Progenitor cell of endocrine pancreas (in vitro differentiated cells): ENCODE results near the gene LILRB1. TPM values are rescaled to one million over a fixed set of nuclear protein-coding genes. Genes with fewer than 3 reads are reported as not detected.
A peak's percentile ranks its signal among the peaks of the same experiment; 100 is the strongest.

Experiments
- DNase-seq: peaks from one replicate; pipeline ENCODE4 v3.0.0; 2021; ENCODE audit warnings: low spot score; ENCODE audit not compliant: unreplicated experiment
- H3K27ac Mint-ChIP-seq: 2 replicates; pipeline ENCODE4 v1.8.0; 2021; ENCODE audit warnings: mild to moderate bottlenecking, moderate library complexity, mixed read lengths
- H3K27me3 Mint-ChIP-seq: 2 replicates; pipeline ENCODE4 v1.8.0; 2021; ENCODE audit warnings: mixed read lengths
- H3K36me3 Mint-ChIP-seq: 2 replicates; pipeline ENCODE4 v1.8.0; 2022; ENCODE audit warnings: mixed read lengths; ENCODE audit not compliant: insufficient read depth
- H3K4me1 Mint-ChIP-seq: 2 replicates; pipeline ENCODE4 v1.8.0; 2021; ENCODE audit warnings: low read depth, mixed read lengths
- H3K4me3 Mint-ChIP-seq: 2 replicates; pipeline ENCODE4 v1.8.0; 2021; ENCODE audit warnings: low read depth, mild to moderate bottlenecking, moderate library complexity, mixed read lengths
- H3K9me3 Mint-ChIP-seq: 2 replicates; pipeline ENCODE4 v1.8.0; 2021; ENCODE audit warnings: low read depth, mixed read lengths
- total RNA-seq: library from RNA; stranded (reverse); gene quantifications from 2 replicates; pipeline ENCODE4 v1.2.1, GENCODE V29; 2021
- TF ChIP-seq, protein P1 (sequence below): fragments of 200-600 bp; sonication (generic); IDR thresholded peaks from one replicate; pipeline ENCODE4 v1.5.0; 2021; ENCODE audit warnings: antibody characterized with exemption, mild to moderate bottlenecking; ENCODE audit not compliant: unreplicated experiment

Gene LILRB1
- total RNA-seq, 1 donor from 2014 or later = not detected

DNA sequence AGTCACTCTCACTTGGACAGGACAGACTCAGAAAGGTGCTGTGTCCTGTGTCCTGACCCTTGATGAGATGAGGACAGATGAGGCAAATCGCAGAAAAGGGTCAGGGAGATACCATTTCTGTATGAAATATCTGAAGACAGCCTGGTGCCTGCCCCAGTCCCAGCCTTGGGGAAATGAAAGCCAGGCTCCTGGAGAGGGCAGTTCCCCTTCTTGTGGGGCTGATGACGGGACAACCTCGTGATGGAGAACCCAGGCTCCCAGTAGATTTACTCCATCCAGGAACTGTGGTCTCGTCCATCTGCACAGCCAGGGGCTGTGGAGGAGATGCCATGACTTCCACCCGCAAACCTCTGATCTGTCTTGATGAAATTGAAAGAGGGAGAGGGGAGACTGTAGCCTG lies 13.8 kb downstream of the LILRB1 start:
- DNase-seq = no peak
- Mint-ChIP-seq H3K4me1 (no peaks in the 10 kb centered on the region), H3K27ac (no peak overlapping the region), H3K36me3 (no peaks in the 10 kb centered on the region), H3K27me3 (no peaks in the 10 kb centered on the region), H3K4me3 (no peak overlapping the region), H3K9me3 (peaks cover 52% of the 10 kb centered on the region)
- TF ChIP-seq, protein P1, sequence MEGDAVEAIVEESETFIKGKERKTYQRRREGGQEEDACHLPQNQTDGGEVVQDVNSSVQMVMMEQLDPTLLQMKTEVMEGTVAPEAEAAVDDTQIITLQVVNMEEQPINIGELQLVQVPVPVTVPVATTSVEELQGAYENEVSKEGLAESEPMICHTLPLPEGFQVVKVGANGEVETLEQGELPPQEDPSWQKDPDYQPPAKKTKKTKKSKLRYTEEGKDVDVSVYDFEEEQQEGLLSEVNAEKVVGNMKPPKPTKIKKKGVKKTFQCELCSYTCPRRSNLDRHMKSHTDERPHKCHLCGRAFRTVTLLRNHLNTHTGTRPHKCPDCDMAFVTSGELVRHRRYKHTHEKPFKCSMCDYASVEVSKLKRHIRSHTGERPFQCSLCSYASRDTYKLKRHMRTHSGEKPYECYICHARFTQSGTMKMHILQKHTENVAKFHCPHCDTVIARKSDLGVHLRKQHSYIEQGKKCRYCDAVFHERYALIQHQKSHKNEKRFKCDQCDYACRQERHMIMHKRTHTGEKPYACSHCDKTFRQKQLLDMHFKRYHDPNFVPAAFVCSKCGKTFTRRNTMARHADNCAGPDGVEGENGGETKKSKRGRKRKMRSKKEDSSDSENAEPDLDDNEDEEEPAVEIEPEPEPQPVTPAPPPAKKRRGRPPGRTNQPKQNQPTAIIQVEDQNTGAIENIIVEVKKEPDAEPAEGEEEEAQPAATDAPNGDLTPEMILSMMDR = no peak

DNA sequence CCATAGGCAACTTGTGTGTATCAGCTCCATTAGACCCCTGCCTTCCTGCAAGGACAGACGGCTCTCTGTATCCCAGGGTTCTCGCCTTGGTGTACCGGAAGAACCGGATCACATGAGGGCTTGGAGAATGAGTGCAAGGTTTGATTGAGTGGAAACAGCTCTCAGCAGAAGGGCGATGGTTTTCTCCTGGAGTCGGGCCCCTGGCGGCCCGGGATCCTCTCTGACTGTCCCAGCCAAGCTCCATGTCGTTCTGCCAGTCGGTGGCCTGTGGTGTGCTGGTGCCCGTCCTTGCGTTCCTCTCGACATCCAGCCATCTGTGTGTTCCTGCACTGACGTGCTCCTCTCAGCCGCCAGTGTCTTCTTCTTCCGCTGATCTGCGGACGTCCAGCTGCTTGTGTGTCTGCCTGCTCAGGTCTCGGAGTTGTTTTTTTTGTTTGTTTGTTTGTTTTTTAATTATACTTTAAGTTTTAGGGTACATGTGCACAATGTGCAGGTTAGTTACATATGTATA lies 16.1 kb downstream of the LILRB1 start:
- no peak overlapping the region for H3K4me3 Mint-ChIP-seq
- H3K36me3 Mint-ChIP-seq = peaks cover 2% of the 10 kb centered on the region
- TF ChIP-seq, protein P1 = no peak
- H3K9me3 Mint-ChIP-seq = peaks cover 47% of the 10 kb centered on the region
- no peaks in the 10 kb centered on the region for H3K27me3 Mint-ChIP-seq
- DNase-seq = no peak
- H3K27ac Mint-ChIP-seq = no peak overlapping the region
- no peaks in the 10 kb centered on the region for H3K4me1 Mint-ChIP-seq

DNA sequence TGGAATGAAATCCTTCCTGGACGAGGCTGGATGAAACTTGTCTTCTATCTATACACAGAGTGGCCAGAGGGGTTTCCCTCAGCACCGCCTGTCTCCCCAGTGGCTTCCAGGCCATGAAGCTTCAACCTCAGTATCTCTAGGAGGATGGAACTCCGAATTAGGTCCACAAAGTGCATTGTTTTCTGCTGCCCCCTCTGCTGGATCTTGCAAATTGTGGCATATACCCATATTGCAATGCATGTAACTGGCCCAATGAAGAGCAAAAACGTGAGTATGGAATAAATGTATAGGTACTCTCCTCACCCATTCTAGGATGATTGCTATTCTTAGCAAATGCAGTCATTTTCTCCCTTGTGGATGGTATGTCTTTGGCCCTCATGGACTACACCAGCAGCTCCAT lies 17.8 kb downstream of the LILRB1 start:
- H3K36me3 Mint-ChIP-seq = peaks cover 5% of the 10 kb centered on the region
- TF ChIP-seq, protein P1 = no peak
- no peaks in the 10 kb centered on the region for H3K27me3 Mint-ChIP-seq
- DNase-seq = no peak
- no peak overlapping the region for H3K27ac Mint-ChIP-seq
- no peak overlapping the region for H3K4me3 Mint-ChIP-seq
- H3K4me1 Mint-ChIP-seq = no peaks in the 10 kb centered on the region
- H3K9me3 Mint-ChIP-seq = peaks cover 50% of the 10 kb centered on the region

DNA sequence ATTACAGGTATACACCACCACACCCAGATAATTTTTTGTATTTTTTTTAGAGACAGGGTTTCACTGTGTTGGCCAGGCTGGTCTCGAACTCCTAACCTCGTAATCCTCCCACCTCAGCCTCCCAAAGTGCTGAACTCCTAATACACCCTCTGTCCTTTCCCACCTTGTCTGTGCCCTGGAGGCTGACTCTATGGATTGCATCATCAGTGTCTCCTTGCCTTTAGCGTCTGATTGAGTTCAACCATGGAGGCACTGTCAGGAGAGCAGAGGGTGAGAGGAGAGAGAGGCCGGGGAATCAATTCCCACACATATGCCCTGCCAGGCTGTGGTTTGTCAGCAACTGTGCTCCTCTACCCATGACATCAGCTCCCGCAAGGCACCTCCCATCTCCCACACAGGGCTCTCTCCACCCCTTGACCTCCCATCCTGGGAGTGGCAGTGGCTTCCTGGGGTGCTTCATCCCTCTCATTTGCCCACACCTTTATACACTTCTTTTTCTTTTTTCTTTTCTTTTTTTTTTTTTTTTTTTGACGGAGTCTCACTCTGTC lies 19.9 kb downstream of the LILRB1 start:
- Mint-ChIP-seq H3K4me3 (no peak overlapping the region), H3K36me3 (peaks cover 5% of the 10 kb centered on the region), H3K27ac (no peak overlapping the region), H3K9me3 (peaks cover 54% of the 10 kb centered on the region), H3K4me1 (no peaks in the 10 kb centered on the region), H3K27me3 (no peaks in the 10 kb centered on the region)
- TF ChIP-seq, protein P1 = no peak
- no peak for DNase-seq

DNA sequence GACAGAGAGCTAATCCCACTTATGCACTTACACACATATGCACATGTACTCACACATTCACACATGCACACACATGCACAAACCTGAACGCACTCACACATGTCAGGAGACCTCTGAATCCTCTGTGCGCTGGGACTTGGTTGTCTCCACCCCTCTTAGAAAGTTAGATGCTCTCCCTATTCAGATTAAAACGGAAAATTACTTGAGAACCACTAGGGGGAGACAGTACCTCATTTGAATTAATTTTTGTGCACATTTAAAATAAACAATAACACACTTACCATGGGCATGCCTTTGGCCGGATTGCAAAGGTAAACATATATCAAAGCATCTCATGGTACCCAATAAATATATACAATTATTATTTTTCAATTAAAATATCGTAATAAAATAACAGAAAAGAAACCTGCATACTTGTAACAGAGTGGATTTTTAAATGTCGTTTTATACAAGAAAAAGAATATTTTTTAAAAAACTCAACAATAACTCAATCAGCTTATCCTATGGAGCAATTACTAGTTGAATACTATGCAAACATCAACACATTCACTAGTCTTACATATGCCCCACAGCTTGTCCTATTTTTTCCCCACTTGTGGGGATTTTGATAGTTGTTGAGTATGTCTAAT lies 23.0 kb downstream of the LILRB1 start:
- TF ChIP-seq, protein P1 = peak; percentile 29
- H3K4me1 Mint-ChIP-seq = no peaks in the 10 kb centered on the region
- no peaks in the 10 kb centered on the region for H3K27me3 Mint-ChIP-seq
- H3K27ac Mint-ChIP-seq = no peak overlapping the region
- H3K4me3 Mint-ChIP-seq = no peak overlapping the region
- peaks cover 53% of the 10 kb centered on the region for H3K9me3 Mint-ChIP-seq
- H3K36me3 Mint-ChIP-seq = peaks cover 5% of the 10 kb centered on the region
- no peak for DNase-seq
